ENCODE measurements around the gene DBET. TPM values are rescaled to one million over a fixed set of nuclear protein-coding genes. Genes with fewer than 3 reads are reported as not detected.
"Not testable (repeated sequence)": the region's sequence is repeated elsewhere in the genome, so short reads cannot be mapped to it uniquely, and the experiment has no call there.

DBET gene
- total RNA-seq, 1 experiment from 2014 or later = not detected

DNA sequence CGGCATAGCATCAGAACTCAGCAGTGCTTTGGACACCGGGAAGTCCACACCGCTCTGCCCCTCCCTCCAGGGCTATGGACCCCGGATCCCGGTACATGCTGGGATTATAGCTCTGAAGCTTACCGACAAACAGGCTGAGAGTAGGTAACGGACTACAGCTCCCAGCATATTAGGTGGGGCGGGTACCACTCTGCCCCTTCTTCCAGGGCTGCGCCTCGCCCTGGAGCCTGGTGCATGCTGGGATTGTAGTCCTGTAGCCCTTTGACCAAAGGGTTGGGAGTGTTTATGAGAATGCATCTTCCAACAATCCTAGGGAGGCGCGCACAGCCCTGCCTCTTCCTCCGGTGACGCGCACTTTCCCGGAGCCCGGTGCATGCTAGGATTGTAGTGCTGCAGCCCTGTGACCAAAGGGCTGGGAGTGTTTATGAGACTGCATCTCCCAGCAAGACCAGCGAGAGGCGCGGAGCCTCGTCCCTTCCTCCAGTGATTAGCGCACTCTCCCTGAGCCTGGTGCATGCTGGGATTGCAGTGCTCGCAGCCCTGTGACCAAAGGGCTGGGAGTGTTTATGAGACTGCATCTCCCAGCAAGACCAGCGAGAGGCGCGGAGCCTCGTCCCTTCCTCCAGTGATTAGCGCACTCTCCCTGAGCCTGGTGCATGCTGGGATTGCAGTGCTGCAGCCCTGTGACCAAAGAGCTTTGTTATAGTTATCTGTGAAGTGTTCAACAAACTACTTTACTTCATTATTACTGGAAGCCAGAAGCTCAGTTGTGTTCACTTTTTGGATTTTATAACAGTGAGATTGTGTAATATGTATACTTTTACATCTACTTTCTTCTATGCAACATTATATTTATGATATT lies 14.7 kb upstream of the DBET start:
- DNase-seq (ENCODE audit: low read depth) = not testable (repeated sequence)

DNA sequence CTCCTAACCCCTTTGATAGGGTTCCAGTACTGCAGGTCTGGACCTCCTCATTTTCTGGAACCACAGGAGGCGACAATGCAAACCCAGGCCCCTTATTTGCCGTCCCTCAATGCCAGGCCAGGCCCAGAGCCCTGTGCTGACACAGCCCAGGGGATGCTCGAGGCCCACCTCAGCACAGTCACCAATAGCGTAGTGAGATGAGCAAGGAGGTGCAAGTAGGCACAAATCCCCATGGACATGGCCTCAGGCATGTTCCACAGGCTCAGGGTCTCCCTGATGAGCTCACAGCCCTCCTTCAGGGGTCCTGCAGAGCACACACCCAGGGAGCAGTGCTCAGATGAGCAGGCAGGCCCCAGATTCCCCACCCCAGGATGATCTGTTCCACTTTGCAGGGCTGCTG lies 5.3 kb upstream of the DBET start:
- not testable (repeated sequence) for DNase-seq (ENCODE audit: low read depth)

DNA sequence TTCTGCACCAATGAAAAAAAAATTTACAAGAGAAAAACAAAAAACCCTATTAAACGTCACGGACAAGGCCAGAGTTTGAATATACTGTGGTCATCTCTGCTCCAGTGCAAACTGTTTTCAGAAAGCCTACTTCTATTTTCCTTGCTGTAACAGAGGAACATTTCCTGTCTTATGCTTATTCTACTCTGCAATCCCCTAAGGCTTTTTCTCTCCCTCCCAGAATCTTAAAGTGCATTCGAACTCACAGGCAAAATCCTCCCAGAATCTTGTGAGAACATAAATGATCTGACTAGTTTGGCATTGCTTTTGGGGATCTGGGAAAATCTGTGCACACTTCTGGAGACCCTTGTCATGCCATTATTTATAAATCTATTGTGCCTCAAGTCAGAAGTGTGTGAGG lies 503 bp downstream of the DBET start:
- DNase-seq (ENCODE audit: low read depth) = not testable (repeated sequence)

DNA sequence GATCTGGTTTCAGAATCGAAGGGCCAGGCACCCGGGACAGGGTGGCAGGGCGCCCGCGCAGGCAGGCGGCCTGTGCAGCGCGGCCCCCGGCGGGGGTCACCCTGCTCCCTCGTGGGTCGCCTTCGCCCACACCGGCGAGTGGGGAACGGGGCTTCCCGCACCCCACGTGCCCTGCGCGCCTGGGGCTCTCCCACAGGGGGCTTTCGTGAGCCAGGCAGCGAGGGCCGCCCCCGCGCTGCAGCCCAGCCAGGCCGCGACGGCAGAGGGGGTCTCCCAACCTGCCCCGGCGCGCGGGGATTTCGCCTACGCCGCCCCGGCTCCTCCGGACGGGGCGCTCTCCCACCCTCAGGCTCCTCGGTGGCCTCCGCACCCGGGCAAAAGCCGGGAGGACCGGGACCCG lies 4.0 kb downstream of the DBET start:
- DNase-seq (ENCODE audit: low read depth) = not testable (repeated sequence)

DNA sequence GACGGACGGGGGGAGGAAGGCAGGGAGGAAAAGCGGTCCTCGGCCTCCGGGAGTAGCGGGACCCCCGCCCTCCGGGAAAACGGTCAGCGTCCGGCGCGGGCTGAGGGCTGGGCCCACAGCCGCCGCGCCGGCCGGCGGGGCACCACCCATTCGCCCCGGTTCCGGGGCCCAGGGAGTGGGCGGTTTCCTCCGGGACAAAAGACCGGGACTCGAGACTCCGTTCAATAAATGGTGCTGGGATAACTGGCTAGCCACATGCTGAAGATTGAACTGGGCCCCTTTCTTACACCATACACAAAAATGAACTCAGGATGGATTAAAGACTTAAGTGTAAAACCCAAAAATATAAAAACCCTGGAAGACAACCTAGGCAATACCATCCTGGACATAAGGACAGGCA lies 28.8 kb downstream of the DBET start:
- not testable (repeated sequence) for DNase-seq (ENCODE audit: low read depth)

DNA sequence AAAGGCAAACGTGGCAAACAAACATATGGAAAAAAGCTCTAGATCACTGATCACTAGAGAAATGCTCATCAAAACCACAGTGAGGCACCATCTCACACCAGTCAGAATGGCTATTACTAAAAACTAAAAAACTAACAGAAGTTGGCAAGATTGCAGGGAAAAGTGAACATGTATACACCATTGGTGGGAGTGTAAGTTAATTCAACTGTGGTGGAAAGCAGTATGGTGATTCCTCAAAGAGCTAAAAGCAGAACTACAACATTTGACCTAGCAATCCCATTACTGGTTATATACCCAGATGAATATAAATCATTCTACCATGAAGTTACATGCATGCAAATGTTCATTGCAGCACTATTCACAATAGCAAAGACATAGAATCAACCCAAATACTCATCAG lies 29.7 kb downstream of the DBET start:
- DNase-seq (ENCODE audit: low read depth) = not testable (repeated sequence)

DNA sequence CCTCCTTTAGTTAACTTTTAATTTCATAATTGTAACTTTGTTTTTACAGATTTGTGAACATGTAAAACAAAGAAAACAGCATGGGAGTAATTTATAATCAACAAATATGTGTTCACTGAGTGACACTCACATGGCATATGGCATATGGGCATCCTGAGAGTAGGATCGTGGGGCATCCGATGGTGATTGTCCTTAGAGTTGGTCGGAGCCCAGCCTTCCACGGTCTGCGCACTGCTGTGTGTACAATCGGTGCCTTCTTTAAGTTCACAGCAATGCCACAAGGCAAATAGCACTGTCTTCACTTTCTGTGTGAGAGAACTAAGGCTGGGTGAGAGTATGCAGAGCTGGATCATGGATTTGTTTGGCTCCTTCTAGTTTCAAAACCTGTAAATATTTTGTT lies 31.0 kb downstream of the DBET start:
- not testable (repeated sequence) for DNase-seq (ENCODE audit: low read depth)

DNA sequence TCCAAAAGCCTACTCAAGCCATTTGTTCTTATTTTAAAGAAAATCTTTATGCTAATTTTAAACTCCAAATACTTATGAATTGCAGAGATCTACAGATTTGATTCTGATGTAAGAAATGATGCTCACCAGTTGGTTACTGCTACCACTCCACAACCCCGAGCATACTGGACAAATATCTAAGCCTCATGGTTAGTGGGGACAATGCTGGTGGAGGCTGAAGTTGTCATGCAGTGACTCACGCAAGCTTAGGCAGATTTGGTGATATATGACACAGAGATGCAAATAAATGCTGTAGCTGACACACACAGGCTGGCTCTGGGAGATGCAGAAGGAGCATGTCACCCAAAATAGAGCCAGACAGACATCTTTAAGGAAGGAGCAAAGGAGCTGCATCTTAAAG lies 35.3 kb downstream of the DBET start:
- not testable (repeated sequence) for DNase-seq (ENCODE audit: low read depth)

DNA sequence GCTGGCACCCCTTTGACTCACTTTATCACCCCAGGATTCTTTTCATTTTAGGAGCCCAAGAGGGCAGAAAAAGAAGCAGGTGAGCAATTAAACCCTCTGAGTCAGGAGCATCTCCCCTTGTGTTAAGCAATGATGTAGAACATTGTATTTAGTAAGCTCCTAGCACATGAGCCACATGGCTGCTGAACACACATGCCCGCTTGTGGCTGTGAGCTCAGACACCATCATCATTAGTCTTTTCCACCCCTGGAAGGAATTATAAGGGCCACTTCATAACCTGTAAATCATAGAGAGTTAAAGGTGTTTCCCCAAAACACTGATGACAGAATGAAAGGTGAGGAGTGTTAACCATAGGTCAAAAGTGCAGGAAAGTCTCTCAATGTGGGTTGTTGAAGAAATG lies 37.2 kb downstream of the DBET start:
- DNase-seq (ENCODE audit: low read depth) = not testable (repeated sequence)

DNA sequence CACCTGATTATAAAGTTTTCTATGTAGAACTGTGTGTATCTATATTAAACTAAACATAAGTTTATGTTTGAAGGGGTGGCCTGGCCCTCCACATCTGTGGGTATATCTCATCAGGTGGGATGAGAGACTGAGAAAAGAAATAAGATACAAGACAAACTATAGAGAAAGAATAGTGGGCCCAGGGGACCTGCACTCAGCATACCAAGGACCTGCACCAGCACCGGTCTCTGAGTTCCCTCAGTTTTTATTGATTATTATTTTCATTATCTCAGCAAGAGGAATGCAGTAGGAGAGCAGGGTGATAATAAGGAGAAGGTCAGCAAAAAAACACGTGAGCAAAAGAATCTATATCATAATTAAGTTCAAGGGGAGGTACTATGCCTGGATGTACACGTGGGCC lies 41.9 kb downstream of the DBET start:
- not testable (repeated sequence) for DNase-seq (ENCODE audit: low read depth)

DNA sequence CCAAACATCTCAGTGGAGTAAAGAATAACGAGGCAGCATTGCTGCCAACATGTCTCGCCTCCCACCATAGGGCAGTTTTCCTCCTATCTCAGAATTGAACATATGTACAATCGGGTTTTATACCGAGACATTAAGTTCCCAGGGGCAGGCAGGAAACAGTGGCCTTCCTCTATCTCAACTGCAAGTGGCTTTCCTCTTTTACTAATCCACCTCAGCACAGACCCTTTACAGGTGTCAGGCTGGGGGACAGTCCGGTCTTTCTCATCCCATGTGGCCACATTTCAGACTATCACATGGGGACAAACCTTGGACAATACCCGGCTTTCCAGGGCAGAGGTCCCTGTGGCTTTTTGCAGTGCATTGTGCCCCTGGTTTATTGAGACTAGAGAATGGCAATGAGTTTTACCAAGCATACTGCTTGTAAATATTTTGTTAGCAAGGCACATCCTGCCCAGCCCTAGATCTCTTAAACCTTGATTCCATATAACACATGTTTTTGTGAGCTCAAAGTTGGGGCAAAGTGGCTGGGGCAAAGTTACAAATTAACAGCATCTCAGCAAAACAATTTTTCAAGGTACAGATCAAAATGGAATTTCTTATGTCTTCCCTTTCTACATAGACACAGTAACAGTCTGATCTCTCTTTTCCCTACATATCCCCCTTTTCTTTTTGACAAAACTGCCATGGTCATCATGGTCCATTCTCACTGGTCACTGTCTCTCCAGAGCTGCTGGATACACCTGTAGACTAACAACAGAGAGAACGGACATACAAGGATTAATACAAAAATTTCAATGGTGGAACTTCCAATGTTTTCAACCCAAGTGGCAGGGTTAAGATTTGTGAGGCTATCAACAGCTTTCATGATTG lies 42.5 kb downstream of the DBET start:
- DNase-seq (ENCODE audit: low read depth) = peak; percentile 1

DNA sequence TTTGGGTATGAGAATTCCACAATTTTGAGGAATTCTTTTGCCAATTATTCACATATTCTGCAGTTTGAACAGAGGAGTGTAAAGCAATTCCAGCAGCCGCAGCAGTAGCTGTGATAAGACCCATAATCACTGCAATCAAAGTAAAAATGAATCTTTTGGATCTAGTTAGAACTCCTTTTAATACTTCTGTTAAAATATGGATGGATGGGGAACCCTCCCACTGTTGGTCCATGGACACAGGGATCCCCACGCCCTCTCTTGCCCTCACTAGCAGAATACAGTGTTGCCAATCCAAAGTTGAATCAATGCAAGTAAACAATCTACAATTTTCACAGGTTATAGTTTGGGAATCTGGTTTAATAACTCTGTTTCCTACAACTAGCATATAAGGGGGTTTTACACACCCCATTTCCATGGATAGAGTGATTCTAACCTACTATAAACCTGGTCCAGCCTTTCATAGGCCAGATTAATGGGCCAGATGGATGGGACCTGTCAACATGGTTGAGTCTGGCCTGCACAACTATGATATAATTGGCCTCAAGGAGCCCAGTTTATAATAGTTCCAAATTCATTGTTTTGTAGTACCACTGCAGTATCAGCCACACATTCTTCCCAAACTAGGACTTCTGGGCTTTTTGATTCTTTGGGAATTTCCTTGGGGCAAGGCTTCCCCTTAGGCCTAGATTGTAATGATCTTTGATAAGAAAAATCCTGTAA lies 43.6 kb downstream of the DBET start:
- DNase-seq (ENCODE audit: low read depth) = peak; percentile 0

DNA sequence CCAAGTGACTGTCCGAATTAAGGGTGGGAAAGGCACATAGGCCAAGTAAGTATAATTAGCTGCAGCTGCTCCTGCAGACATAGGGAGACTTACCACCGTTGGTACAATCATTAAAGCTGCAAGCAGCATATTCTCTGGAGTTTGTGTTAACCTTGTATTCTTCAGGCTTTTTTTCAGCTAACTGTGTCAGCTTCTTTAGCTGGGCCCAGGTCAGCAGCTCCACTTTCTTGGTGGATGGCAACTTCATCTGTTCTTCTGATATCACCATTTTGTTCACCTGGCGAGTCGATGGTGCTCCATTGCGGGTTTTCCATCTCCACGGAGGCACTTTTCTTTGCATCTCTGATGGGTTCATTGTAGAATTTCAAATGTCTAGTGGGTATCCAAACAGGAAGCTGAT lies 44.5 kb downstream of the DBET start:
- DNase-seq (ENCODE audit: low read depth) = peak; percentile 3

DNA sequence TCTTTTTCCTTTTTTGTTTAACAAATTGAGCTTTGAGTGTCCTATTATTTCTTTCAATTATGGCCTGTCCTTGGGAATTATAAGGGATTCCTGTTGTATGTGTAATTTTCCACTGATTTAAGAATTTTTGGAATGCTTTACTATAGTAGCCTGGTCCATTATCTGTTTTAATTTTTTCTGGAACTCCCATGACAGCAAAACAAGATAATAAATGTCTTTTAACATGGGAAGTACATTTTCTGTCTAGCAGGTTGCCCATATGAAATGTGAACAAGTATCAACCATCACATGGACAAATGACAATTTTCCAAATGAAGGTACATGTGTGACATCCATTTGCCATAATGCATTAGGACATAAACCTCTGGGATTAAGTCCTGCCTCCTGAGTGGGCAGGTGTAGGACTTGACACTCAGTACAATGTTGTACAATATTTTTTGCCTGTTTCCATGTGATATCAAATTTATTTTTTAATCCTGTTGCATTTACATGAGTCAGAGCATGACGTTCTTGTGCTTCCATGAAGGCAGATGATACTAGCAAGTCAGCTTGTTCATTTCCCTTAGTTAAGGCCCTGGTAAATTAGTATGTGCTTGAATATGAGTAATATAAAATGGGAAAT lies 45.2 kb downstream of the DBET start:
- DNase-seq (ENCODE audit: low read depth) = peak; percentile 21

DNA sequence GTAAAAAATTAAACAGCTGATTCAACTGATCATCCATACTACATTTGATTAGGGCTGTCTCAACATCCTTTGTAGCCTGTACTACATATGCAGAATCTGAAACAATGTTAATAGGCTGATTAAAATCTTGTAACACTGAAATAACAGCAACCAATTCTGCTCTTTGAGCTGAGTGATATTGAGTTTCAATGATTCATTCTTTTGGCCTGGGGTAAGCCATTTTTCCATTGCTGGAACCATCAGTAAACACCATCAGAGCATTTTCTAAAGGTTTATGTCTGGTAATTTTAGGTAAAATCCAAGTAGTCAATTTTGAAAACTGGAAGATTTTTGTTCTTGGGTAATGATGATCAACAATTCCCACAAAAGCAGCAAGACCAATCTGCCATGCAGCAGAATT lies 45.7 kb downstream of the DBET start:
- not testable (repeated sequence) for DNase-seq (ENCODE audit: low read depth)

DNA sequence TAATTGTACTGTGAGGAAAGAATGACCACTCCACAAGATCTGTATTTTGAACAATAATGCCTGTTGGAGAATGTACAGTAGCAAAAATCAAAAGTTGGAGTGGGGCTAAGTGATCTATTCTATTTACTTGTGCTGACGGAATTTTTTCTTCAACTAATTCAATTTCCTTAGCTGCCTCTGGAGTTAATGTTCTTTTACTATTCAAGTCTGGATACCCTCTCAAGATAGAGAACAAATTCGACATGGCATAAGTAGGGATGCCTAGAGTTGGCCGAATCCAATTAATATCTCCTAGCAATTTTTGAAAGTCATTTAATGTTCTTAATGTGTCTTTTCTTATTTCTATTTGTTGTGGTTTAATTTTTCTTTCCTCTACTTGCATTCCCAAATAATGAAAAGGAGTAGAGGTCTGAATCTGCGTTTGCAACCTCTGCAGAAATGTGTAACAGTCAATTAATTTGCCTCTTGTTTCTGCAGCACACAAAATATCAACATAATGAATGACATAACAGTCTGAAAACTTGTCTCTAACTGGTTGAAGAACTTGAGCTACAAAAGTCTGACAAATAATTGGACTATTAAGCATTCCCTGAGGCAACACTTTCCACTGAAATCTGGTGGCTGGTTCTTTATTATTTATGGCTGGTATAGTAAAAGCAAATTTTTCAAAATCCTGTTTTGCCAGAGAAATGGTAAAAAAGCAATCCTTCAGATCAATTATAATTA lies 46.4 kb downstream of the DBET start:
- DNase-seq (ENCODE audit: low read depth) = not testable (repeated sequence)

DNA sequence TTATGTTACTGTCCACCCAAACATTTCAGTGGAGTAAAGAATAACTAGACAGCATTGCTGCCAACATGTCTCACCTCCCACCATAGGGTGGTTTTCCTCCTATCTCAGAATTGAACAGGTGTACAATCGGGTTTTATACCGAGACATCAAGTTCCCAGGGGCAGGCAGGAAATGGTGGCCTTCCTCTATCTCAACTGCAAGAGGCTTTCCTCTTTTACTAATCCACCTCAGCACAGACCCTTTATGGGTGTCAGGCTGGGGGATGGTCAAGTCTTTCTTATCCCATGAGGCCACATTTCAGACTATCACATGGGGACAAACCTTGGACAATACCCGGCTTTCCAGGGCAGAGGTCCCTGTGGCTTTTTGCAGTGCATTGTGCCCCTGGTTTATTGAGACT lies 48.6 kb downstream of the DBET start:
- not testable (repeated sequence) for DNase-seq (ENCODE audit: low read depth)

DNA sequence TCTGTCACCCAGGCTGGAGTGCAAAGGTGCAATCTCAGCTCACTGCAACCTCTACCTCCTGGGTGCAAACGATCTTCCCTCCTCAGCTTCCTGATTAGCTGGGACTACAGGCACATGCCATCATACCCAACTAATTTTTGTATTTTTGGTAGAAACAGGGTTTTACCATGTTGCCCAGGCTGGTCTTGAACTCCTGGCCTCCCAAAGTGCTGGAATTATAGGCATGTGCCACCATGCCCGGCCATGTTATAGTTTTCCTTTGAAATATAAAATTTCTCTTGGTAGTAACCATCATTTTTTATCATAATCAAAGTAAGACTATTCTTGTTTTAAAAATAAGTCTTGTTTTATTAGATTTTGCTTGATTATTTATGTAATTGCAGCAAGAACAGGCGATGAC lies 50.7 kb downstream of the DBET start:
- DNase-seq (ENCODE audit: low read depth) = peak; percentile 0
